Measurements from ENCODE around the gene MYRIP.

DNA sequence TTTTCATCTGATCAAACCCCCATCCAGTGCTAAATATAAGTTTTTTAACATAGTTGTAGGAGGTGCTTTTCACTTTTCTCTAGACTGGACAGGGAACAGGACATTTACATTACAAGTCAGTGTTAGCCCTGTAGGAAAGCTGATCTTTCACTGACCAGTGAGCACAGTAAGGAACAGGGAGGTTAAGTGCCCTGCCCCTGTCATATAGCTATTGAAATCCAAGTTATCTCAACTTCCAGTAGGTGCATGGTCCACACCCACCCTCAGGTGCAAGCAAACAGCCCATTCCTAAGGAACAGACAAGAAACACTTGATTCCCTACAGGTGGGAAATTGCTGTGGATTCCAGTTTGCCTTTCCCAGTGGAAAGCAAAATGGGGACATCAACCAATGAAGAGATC, 421.0 kb downstream of the MYRIP start:
- TF ChIP-seq, protein P1, sequence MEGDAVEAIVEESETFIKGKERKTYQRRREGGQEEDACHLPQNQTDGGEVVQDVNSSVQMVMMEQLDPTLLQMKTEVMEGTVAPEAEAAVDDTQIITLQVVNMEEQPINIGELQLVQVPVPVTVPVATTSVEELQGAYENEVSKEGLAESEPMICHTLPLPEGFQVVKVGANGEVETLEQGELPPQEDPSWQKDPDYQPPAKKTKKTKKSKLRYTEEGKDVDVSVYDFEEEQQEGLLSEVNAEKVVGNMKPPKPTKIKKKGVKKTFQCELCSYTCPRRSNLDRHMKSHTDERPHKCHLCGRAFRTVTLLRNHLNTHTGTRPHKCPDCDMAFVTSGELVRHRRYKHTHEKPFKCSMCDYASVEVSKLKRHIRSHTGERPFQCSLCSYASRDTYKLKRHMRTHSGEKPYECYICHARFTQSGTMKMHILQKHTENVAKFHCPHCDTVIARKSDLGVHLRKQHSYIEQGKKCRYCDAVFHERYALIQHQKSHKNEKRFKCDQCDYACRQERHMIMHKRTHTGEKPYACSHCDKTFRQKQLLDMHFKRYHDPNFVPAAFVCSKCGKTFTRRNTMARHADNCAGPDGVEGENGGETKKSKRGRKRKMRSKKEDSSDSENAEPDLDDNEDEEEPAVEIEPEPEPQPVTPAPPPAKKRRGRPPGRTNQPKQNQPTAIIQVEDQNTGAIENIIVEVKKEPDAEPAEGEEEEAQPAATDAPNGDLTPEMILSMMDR (conservative IDR thresholded peaks at IDR 0.05; ENCODE audit: low read depth, low read length), result no peak
- no peak for TF ChIP-seq EZH2 (IDR thresholded peaks at IDR 0.05; ENCODE audit: low read length, unreplicated experiment)
